ENCODE measurements around the gene EVC.

Gene EVC

DNA sequence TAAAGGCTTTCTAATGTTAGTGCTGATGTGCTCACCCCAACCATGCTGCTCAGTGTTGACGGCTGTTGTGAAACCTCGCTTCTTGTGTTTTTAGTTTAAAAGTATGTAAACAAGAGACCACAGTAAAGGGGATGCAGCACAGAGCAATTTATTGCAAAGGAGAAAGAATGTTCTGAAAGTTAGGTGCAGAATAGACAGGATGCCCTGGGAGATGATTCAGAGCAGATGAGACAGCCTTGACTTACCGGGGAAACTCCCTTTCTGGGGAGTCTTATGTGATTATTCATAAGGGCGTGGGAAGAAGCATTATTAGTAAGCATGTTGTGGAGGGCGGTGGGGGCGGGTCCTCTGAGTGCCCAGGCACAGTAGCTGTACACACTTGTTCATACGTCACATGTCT is 47.7 kb downstream of the EVC start:
- DNase-seq: no peak

DNA sequence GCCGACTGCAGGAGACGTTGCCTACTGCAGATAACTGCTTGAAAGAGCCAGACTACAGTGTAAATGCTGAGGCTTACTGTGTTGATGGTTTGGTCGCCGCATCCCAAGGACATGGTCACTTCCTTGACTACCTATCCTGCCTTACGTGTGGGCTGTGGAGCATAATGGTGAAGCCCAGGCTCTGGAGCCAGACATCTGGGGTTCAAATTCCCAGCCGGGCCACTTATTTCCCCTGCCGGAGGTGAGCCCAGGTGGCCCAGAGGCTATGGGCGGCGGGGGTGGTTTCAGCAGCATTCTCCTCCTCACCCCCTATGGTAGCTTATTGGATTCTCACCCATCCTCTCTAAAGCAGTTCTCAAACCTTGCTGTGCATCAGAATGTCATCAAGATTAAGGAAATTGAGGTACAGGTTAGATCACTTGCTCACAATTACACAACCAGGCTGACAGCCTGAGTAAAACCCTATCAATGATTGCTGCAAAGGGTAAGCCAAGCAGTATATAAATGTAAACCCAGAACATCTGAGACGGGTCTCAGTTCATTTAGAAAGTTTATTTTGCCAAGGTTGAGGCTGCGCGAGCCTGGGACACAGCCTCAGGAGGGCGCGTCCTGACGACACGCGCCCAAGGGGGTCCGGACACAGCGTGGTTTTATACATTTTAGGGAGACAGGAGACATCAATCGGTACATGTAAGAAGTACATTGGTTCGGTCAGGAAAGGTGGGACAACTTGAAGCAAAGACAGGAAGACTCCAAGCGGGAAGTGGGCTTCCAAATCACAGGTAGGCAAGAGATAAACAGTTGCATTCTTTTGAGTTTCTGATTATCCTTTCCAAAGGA is 48.5 kb downstream of the EVC start:
- no peak for DNase-seq

DNA sequence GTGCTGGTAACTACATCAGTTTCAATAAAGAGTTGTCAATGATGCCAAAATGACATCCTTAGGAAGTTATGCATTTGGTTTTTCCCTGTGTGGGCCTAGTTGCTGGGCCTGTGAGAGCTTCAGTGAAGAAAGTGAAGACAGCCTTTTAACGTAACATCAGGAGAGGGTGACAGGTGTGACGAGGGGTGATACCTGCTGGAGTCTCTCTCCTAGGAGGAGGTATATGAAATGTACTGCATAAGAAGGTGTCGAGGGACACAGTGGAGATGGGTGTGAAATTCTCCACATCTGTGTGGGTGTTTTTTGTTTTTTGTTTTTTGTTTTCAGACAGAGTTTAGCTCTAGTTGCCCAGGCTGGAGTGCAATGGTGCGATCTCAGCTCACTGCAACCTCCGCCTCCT is 49.2 kb downstream of the EVC start:
- no peak for DNase-seq

DNA sequence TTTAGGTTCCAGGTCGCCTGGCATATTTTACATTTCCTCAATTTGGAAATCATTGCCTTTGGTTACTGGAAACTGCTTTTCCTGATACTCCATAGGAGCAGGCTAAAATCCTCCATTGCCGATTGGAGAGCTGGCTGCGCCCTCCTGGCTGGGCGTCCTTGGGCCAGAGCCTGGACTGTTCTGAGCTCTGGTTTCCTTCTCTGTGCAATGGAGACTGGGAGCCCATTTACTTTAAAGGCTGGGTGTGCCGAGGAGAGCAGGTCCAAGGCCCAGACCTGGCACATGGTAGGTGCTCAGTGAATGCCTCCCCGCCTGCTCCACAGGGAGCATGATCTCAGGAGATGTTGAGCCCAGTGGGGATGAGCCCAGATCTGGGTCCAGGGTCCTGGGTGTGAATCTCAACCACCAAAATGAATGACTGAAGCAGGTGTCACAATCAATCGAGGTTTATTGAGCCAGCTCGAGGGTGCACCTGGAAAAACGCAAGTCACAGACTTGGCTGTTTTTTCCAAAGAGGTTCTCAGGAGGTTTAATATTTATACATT is 50.0 kb downstream of the EVC start:
- no peak for DNase-seq

DNA sequence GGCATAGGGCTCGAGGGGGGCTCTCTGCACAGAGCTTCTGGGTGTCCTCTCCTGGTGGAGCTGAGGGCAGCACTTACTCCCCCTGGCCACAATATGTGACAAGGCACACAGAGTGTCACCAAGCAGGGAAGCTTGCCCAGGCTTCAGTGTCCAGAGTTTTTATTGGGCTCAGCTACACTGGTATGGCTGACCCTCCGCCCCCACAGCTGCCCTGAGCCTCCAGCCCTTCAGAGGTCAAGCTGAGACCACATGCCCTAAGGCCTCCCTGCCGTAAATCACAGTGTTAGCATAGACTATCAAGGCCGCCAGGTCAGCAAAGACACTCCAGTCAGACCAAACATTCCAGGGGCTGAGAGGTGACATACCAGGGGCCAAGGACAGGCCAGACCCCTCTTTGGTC is 59.0 kb downstream of the EVC start:
- no peak for DNase-seq

GRCh38 chr4:5772528-5773270 is 61.7 kb downstream of the EVC start:
- no peak for DNase-seq

DNA sequence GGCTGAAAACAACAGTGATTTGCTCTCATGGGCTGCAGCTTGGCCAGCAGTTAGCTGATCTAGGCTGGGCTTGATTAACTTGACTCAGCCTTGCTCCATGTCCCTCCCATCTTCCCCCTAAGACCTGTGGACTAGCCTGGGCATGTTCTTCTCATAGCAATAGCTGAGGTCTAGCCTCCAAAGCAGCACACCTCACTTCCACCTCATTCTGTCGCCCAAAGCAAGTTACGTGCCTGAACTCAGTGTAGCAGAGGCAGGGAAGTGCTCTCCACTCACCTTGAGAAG is 62.2 kb downstream of the EVC start:
- no peak for DNase-seq

- DNase-seq: no peak
Observed at GRCh38 chr4:5774416-5775036, 63.5 kb downstream of the EVC start.

- no peak for DNase-seq
Observed at GRCh38 chr4:5776510-5776909, 65.5 kb downstream of the EVC start.

DNA sequence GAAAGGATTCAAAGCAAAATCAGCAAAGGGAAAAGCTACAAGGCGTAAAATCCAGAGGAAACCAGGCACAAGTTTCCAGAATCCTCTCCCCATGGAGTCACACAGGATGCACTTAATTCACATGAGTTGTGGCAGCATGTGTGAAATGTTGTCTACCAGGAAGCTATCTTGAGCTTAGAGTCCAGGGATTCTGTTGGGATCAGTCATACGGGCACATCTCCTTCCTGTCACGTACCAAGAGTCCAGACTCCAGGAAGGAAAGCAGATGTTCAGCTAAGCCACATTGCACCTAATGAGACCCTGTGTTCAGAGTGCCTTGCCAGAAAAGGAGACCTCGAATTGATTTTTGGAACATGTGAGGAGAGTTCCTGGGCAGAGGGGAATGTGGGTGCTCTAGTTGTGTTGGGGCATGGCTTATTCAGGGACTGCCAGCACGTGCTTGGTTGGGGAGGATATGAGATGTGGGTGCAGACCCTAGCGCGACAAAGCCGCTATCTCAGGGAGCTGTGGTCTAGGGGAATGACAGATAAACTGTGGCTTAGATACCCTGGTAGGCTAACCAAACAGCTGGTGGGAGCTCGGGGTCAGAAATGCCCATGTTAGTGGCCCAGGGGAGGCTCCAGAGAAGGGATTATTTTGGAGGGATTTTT is 70.0 kb downstream of the EVC start:
- no peak for DNase-seq

GRCh38 chr4:5781691-5782090 is 70.7 kb downstream of the EVC start:
- no peak for DNase-seq

- DNase-seq: no peak
Observed at GRCh38 chr4:5782829-5783476, 72.0 kb downstream of the EVC start.

DNA sequence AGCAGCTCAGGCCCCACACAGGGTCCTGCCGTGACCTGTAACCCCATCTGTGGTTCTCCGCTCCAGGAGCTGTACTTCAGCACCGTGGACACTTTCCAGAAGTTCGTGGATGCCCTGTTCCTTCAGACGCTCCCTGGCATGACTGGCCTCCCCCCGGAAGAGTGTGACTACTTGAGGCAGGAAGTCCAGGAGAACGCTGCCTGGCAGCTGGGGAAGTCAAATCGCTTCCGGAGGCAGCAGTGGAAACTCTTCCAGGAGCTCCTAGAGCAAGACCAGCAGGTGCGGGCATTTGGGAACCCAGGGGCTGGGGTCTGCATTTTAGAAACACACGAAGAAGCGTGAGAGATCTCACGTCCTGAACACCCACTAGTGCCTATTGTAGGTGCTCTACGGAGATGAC is 72.5 kb downstream of the EVC start:
- DNase-seq: no peak

DNA sequence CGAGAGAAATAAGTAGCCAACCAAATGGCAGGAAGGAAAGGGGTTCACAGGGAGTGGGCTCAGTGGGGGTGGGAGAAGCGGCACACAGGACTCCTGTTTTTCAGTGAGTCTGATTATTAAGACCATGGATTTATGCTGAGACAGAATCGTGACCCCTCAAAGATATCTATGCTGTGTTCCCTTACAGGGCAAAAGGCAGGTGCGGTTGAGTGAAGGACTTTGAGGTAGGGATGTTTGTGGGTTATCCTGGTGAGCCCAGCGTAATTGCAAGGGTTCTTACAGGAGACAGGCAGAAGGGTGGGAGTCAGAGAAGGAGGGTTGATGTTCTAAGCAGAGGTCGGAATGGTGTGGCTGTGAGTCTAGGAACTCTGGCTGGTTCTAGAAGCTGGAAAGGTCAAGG is 73.0 kb downstream of the EVC start:
- DNase-seq: no peak

- DNase-seq: no peak
Observed at GRCh38 chr4:5784960-5785611, 74.1 kb downstream of the EVC start.

GRCh38 chr4:5785806-5786680 is 75.0 kb downstream of the EVC start:
- no peak for DNase-seq

GRCh38 chr4:5787311-5787710 is 76.3 kb downstream of the EVC start:
- no peak for DNase-seq

GRCh38 chr4:5788144-5788543 is 77.1 kb downstream of the EVC start:
- no peak for DNase-seq

- no peak for DNase-seq
Observed at GRCh38 chr4:5789141-5789540, 78.1 kb downstream of the EVC start.

DNA sequence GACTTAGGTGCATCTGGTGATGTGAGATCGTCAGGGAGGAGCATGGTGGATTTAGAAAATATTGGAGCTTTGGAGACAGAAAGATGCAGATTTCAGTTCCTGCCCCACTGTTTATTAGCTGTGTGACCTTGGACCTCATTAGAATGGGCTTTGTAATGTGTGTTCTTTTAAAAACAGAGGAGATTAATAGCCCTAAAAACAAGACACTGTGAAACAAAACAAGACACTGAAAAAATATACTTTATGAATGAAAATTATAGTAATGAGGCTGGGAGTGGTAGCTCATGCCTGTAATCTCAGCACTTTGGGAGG is 79.5 kb downstream of the EVC start:
- DNase-seq: no peak

- DNase-seq: no peak
Observed at GRCh38 chr4:5791654-5792053, 80.7 kb downstream of the EVC start.

- no peak for DNase-seq
Observed at GRCh38 chr4:5793514-5793913, 82.5 kb downstream of the EVC start.

Measured in OCI-M1 (cell line).